ENCODE data around the gene NTRK3. TPM values are rescaled to one million over a fixed set of nuclear protein-coding genes. Genes with fewer than 3 reads are reported as not detected.
"Not testable (repeated sequence)": the region's sequence is repeated elsewhere in the genome, so short reads cannot be mapped to it uniquely, and the experiment has no call there.

The NTRK3 gene
- total RNA-seq, 4 donors from 2014 or later, result 5.3 to 11.7 (median 6.3) TPM

DNA sequence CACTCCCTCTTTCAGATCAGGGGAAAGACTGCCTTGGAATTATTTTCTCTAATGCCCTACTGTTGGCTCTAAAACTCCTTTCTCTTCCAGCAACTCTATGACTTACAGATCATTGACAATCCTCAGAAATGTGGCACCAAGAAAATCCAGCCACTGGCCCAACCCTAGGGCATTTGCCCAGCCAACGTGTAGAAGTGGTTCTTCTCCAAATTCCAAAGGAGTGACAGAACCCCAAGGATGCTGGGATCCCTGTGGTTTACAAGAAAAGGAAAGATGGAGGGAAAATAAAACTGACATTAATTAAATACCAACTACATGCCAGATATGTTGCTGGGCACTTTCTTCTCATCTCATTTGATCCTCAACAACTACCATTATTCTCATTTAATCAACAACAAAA lies 216.0 kb downstream of the NTRK3 start:
- WGBS, result 8% methylated on average over 1 of the region's 1 CpG
- peaks cover 3% of the 10 kb centered on the region for H3K4me1 ChIP-seq
- no peak for DNase-seq (ENCODE audit: low spot score in 2 of 2)
- H3K27ac ChIP-seq, result no peak overlapping the region
- no peaks in the 10 kb centered on the region for H3K36me3 ChIP-seq
- TF ChIP-seq, protein P1, sequence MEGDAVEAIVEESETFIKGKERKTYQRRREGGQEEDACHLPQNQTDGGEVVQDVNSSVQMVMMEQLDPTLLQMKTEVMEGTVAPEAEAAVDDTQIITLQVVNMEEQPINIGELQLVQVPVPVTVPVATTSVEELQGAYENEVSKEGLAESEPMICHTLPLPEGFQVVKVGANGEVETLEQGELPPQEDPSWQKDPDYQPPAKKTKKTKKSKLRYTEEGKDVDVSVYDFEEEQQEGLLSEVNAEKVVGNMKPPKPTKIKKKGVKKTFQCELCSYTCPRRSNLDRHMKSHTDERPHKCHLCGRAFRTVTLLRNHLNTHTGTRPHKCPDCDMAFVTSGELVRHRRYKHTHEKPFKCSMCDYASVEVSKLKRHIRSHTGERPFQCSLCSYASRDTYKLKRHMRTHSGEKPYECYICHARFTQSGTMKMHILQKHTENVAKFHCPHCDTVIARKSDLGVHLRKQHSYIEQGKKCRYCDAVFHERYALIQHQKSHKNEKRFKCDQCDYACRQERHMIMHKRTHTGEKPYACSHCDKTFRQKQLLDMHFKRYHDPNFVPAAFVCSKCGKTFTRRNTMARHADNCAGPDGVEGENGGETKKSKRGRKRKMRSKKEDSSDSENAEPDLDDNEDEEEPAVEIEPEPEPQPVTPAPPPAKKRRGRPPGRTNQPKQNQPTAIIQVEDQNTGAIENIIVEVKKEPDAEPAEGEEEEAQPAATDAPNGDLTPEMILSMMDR (IDR thresholded peaks at IDR 0.05), result no peak
- TF ChIP-seq EP300 (IDR thresholded peaks at IDR 0.05), result no peak
- no peak for TF ChIP-seq POLR2AphosphoS5 (IDR thresholded peaks at IDR 0.05)
- H3K4me3 ChIP-seq, result no peak overlapping the region
- H3K9me3 ChIP-seq, result no peaks in the 10 kb centered on the region
- no peaks in the 10 kb centered on the region for H3K27me3 ChIP-seq

DNA sequence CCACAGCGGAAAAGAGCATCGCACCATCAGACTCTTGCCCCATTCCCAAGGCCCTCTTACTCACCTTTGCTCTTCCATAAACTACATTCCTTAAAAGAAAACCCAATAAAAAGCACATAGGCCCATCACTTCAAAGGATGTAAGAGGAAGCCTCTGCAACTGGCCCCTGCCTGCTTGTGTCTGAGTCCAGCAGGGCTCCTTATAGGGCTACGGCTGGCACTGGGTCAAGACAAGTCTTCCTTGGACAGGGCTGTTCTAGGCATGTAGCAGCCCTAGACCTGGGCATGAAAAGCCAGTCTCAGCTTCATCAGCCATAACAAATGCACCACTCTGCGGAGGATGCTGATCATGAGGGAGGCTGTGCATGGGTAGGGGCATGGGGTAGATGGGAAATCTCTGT lies 218.3 kb downstream of the NTRK3 start:
- Histone ChIP-seq H3K27me3 (no peaks in the 10 kb centered on the region), H3K27ac (no peak overlapping the region), H3K36me3 (no peaks in the 10 kb centered on the region), H3K9me3 (no peaks in the 10 kb centered on the region), H3K4me3 (no peak overlapping the region), H3K4me1 (peaks cover 3% of the 10 kb centered on the region)
- WGBS, result 95% methylated on average over 4 of the region's 4 CpGs
- no peak for DNase-seq (ENCODE audit: low spot score in 2 of 2)
- TF ChIP-seq POLR2AphosphoS5 (IDR thresholded peaks at IDR 0.05), result no peak
- TF ChIP-seq EP300 (IDR thresholded peaks at IDR 0.05), result no peak
- TF ChIP-seq POLR2A (IDR thresholded peaks at IDR 0.05), result no peak
- TF ChIP-seq, protein P1 (IDR thresholded peaks at IDR 0.05), result no peak

DNA sequence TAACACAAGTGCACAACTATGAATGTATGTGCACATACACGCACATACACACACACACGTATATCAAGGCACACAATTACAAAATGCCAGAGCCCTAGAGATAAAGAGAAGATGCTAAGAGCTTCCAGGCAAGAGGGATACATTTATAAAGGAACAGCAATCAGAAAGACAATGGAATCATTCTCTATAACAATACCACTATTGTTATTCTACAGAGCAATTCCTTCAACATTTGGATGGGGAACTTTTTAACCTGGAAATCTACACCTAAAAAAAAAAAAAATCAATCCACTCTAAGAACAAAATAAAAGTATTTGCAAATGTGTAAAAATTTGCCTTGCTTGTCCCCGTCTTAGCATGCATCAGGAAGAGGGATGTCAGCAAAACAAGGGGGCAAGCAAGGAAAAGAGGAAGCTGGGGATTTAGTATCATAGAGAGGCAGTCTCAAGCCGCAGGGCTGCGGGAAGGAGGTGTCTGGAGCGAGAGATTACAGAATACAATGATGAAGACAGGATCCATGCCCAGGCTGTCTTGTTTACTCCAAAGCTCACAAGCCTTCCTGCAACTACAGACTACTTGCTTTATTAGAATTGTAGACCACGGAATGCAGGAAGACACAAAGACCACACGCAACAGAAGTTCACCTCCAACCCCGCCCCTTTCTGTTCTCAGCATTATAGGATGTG lies 220.2 kb downstream of the NTRK3 start:
- no peak overlapping the region for H3K4me3 ChIP-seq
- H3K4me1 ChIP-seq, result peaks cover 3% of the 10 kb centered on the region
- no peaks in the 10 kb centered on the region for H3K9me3 ChIP-seq
- no peaks in the 10 kb centered on the region for H3K36me3 ChIP-seq
- DNase-seq (ENCODE audit: low spot score in 2 of 2), result no peak
- WGBS, result 41% methylated on average over 9 of the region's 9 CpGs
- TF ChIP-seq POLR2AphosphoS5 (IDR thresholded peaks at IDR 0.05) (no peak), POLR2A (IDR thresholded peaks at IDR 0.05) (no peak), EP300 (IDR thresholded peaks at IDR 0.05) (no peak)
- TF ChIP-seq, protein P1 (IDR thresholded peaks at IDR 0.05), result no peak
- H3K27me3 ChIP-seq, result no peaks in the 10 kb centered on the region
- H3K27ac ChIP-seq, result no peak overlapping the region

DNA sequence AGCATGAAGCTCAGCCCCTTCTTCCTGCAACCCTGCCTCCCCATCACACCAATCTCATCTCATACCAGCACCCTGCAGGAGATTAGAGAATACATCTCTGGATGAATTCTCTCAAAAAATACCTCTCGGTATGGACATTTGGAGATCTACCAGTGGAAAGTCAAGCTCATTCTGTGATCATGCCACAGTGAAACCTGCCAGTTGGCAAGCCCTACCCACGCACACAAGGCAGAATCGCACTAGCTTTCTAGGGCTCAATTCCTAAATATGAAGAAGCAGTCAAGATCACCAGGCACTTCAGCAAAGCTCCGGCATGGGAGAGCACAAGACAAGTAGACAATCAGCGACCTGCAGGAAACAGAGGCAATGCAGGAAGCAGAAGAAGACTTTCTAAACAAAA lies 221.2 kb downstream of the NTRK3 start:
- no peaks in the 10 kb centered on the region for H3K36me3 ChIP-seq
- TF ChIP-seq EP300 (IDR thresholded peaks at IDR 0.05) (no peak), POLR2A (IDR thresholded peaks at IDR 0.05) (no peak), POLR2AphosphoS5 (IDR thresholded peaks at IDR 0.05) (no peak)
- TF ChIP-seq, protein P1 (IDR thresholded peaks at IDR 0.05), result no peak
- H3K27me3 ChIP-seq, result no peaks in the 10 kb centered on the region
- no peak overlapping the region for H3K4me3 ChIP-seq
- H3K27ac ChIP-seq, result no peak overlapping the region
- WGBS, result 69% methylated on average over 5 of the region's 5 CpGs
- DNase-seq (ENCODE audit: low spot score in 2 of 2), result no peak
- H3K9me3 ChIP-seq, result no peaks in the 10 kb centered on the region
- H3K4me1 ChIP-seq, result peaks cover 3% of the 10 kb centered on the region

DNA sequence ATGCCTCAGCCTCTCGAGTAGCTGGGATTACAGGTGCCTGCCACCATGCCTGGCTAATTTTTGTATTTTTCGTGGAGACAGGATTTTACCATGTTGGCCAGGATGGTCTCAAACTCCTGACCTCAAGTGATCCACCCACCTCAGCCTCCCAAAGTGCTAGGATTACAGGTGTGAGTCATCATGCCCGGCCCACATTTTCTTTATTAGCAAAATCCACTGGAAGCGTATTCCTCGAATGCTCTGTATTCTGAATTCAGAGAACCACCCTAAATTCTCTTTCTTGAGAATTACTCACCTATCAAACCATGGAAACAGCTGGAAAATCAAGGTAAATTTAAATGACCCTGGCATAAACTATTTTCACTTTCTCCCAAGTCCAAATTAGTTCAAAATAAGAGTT lies 223.1 kb downstream of the NTRK3 start:
- H3K27me3 ChIP-seq; DNase-seq (ENCODE audit: low spot score in 2 of 2); H3K9me3 ChIP-seq; H3K4me3 ChIP-seq; H3K4me1 ChIP-seq; H3K36me3 ChIP-seq; H3K27ac ChIP-seq: not testable (repeated sequence)
- 86% methylated on average over 5 of the region's 5 CpGs for WGBS

DNA sequence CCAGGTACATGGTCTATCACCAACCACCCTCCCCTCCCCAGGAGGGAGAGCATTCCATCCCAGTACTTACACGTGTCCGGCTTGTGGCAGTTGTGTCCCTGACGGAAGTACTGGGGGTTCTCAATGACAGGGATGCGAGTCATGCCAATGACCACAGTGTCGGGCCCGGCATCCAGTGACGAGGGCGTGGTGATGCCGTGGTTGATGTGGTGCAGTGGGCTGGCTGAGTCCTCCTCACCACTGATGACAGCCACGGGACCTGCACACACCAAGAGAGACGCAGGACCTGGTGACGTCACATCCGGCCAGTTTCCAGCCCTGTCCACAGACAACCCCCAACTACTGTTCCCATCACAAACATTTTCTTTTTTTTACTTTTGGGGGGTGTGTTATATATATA lies 223.8 kb downstream of the NTRK3 start:
- DNase-seq (ENCODE audit: low spot score in 2 of 2), result no peak
- no peak overlapping the region for H3K4me3 ChIP-seq
- H3K4me1 ChIP-seq, result no peaks in the 10 kb centered on the region
- H3K36me3 ChIP-seq, result no peaks in the 10 kb centered on the region
- 92% methylated on average over 13 of the region's 13 CpGs for WGBS
- no peak for TF ChIP-seq EP300 (IDR thresholded peaks at IDR 0.05)
- TF ChIP-seq POLR2AphosphoS5 (IDR thresholded peaks at IDR 0.05), result no peak
- TF ChIP-seq, protein P1 (IDR thresholded peaks at IDR 0.05), result no peak
- TF ChIP-seq POLR2A (IDR thresholded peaks at IDR 0.05), result no peak
- H3K27ac ChIP-seq, result no peak overlapping the region
- no peaks in the 10 kb centered on the region for H3K9me3 ChIP-seq
- H3K27me3 ChIP-seq, result no peaks in the 10 kb centered on the region

Measured in suprapubic skin (tissue), 4 donors.